Measurements from ENCODE around the gene HMCN2. TPM values are rescaled to one million over a fixed set of nuclear protein-coding genes. Genes with fewer than 3 reads are reported as not detected.

Gene HMCN2
- polyA plus RNA-seq, 1 of the 3 experiments (the other 2 are of a cell fraction): 0.15 TPM

- no peak for TF ChIP-seq ZBTB33 (IDR thresholded peaks at IDR 0.05; ENCODE audit: borderline replicate concordance, low read depth)
Observed at GRCh38 chr9:130315446-130316226, 50.1 kb downstream of the HMCN2 start (continued).

DNA sequence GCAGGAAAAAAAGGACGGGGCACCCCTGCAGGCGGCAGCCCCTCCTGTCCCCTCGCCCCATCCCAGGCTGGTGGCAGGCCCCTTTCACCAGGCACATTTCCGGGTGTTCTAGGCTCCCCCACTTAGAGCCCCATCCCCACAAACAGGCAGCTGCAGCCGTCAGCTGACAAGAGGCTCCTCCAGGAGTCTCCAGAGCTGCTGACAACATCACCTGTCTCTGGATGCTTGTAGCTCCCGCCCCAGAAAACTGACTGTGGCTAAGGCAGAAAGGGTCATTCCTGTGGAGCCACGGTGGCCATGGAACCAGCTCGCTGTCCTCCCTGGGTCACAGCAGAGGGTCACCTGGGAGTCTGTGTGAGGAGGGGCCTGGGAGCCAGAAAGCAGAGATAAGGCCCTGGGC is 50.9 kb downstream of the HMCN2 start:
- H3F3A ChIP-seq (replicated peaks; ENCODE audit: insufficient read depth): no peaks in the 10 kb centered on the region
- H4K20me1 ChIP-seq (ENCODE audit: insufficient read depth): no peaks in the 10 kb centered on the region
- H3K4me3 ChIP-seq (ENCODE audit: low read depth in 2 of 2, low read length in 1 of 2): no peak overlapping the region
- H3K9ac ChIP-seq: no peak overlapping the region
- H3K4me1 ChIP-seq (ENCODE audit: control insufficient read depth in 1 of 2, insufficient read depth in 2 of 2, low read depth in 1 of 2, low read length in 1 of 2): peaks cover 0 to 24% of the 10 kb centered on the region in 2 experiments; a peak in 1 of 4 replicates
- H3K4me2 ChIP-seq: no peak overlapping the region
- H3K36me3 ChIP-seq (replicated peaks in 1 of 2; ENCODE audit: control insufficient read depth in 1 of 2, insufficient read depth in 2 of 2, low read length in 1 of 2): no peaks in the 10 kb centered on the region
- no peak overlapping the region for H2AFZ ChIP-seq (ENCODE audit: low read depth)
- POLR2A ChIA-PET: no interaction called here
- no peaks in the 10 kb centered on the region for H3K27me3 ChIP-seq (ENCODE audit: insufficient read depth)
- no peaks in the 10 kb centered on the region for H3K79me2 ChIP-seq (ENCODE audit: insufficient read depth)
- no peaks in the 10 kb centered on the region for H3K9me3 ChIP-seq
- TF ChIP-seq SMC3 (IDR thresholded peaks at IDR 0.05; ENCODE audit: low read depth, low read length): no peak
- TF ChIP-seq RCOR1 (IDR thresholded peaks at IDR 0.05; ENCODE audit: low read length): no peak
- TF ChIP-seq ELF1 (IDR thresholded peaks at IDR 0.05): no peak
- TF ChIP-seq SIN3A (IDR thresholded peaks at IDR 0.05; ENCODE audit: borderline replicate concordance, low read depth, low read length): no peak
- no peak for TF ChIP-seq RAD21 (IDR thresholded peaks at IDR 0.05; ENCODE audit: low read length)
- TF ChIP-seq FOXM1 (IDR thresholded peaks at IDR 0.05; ENCODE audit: low read depth): no peak
- H3K9me2 ChIP-seq: no peaks in the 10 kb centered on the region
- CTCF ChIA-PET: interaction anchor here (0.6 to 1.8 kb wide), 2 partner anchors 11 to 146 kb away, joined by 3 to 11 read pairs; no protein-coding TSS in a partner anchor
- 55% methylated on average over 5 of the region's 8 CpGs for WGBS (ENCODE audit: low lambda C conversion rate)
- H3K27ac ChIP-seq (ENCODE audit: low read depth in 2 of 2, low read length in 1 of 2): no peak overlapping the region
- no peak for DNase-seq

DNA sequence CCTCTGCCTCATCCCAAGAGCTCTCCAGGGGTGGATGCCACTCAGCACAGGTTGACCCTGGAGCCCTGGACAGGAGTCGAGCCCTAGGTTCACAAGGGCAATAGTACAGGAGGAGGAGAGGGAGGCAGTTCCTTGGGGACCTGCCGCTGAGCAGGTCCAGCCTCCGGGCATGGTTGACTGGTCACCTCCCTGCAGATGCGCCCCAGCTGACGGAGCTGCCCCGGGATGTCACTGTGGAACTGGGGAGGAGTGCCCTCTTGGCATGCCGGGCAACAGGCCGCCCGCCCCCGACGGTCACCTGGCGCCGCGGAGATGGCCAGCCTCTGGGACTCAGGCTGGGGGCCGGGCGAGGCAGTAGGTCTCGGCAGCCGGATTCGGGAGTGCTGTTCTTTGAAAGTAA is 53.7 kb downstream of the HMCN2 start:
- 20% methylated on average over 1 of the region's 19 CpGs for WGBS (ENCODE audit: low lambda C conversion rate)
- Histone ChIP-seq H3K4me3 (ENCODE audit: low read depth in 2 of 2, low read length in 1 of 2) (no peak overlapping the region), H3K9me3 (no peaks in the 10 kb centered on the region), H4K20me1 (ENCODE audit: insufficient read depth) (no peaks in the 10 kb centered on the region), H3F3A (replicated peaks; ENCODE audit: insufficient read depth) (no peaks in the 10 kb centered on the region), H3K79me2 (ENCODE audit: insufficient read depth) (no peaks in the 10 kb centered on the region), H3K36me3 (replicated peaks in 1 of 2; ENCODE audit: control insufficient read depth in 1 of 2, insufficient read depth in 2 of 2, low read length in 1 of 2) (no peaks in the 10 kb centered on the region), H3K4me1 (ENCODE audit: control insufficient read depth in 1 of 2, insufficient read depth in 2 of 2, low read depth in 1 of 2, low read length in 1 of 2) (peaks cover 0 to 29% of the 10 kb centered on the region in 2 experiments; a peak in 2 of 4 replicates), H3K27me3 (ENCODE audit: insufficient read depth) (peaks cover 5% of the 10 kb centered on the region; the same call in 1 of the 2 replicates), H2AFZ (ENCODE audit: low read depth) (no peak overlapping the region), H3K4me2 (no peak overlapping the region), H3K9ac (no peak overlapping the region), H3K9me2 (no peaks in the 10 kb centered on the region), H3K27ac (ENCODE audit: low read depth in 2 of 2, low read length in 1 of 2) (no peak overlapping the region)
- peak; percentile 42 for DNase-seq
- POLR2A ChIA-PET: no interaction called here
- TF ChIP-seq CTCF (IDR thresholded peaks at IDR 0.05) (no peak), USF1 (IDR thresholded peaks at IDR 0.05; ENCODE audit: borderline replicate concordance, low read depth) (no peak), SIN3A (IDR thresholded peaks at IDR 0.05; ENCODE audit: borderline replicate concordance, low read depth, low read length) (no peak), PBX3 (IDR thresholded peaks at IDR 0.05) (no peak)
- CTCF ChIA-PET: no interaction called here
